Hepatocyte (in vitro differentiated cells): ENCODE data around the gene SENP1. TPM values are rescaled to one million over a fixed set of nuclear protein-coding genes. Genes with fewer than 3 reads are reported as not detected.

Source experiments
- DNase-seq: peaks from one replicate; pipeline ENCODE4 v3.0.0-alpha.2; 2016; ENCODE audit warnings: low spot score
- H2AFZ ChIP-seq: fragments of 200-600 bp; sonication (generic); 2 replicates; pipeline ENCODE4 v1.6.0; 2016; ENCODE audit warnings: antibody characterized with exemption, mild to moderate bottlenecking
- H3K27ac ChIP-seq: fragments of 200-600 bp; sonication (generic); 2 replicates; pipeline ENCODE4 v1.5.1; 2016; ENCODE audit warnings: mild to moderate bottlenecking
- H3K27me3 ChIP-seq: fragments of 200-600 bp; sonication (generic); 2 replicates; pipeline ENCODE4 v1.6.1; 2016
- H3K36me3 ChIP-seq: fragments of 200-600 bp; sonication (generic); replicated peaks from 2 replicates; pipeline ENCODE4 v1.5.1; 2016; ENCODE audit warnings: low read depth; ENCODE audit not compliant: insufficient read depth
- H3K4me1 ChIP-seq: fragments of 200-600 bp; sonication (generic); 2 replicates; pipeline ENCODE4 v1.5.1; 2016; ENCODE audit warnings: mild to moderate bottlenecking, moderate library complexity; ENCODE audit not compliant: insufficient read depth
- H3K4me2 ChIP-seq: fragments of 200-600 bp; sonication (generic); 2 replicates; pipeline ENCODE4 v1.6.0; 2016
- H3K4me3 ChIP-seq: fragments of 200-600 bp; sonication (generic); 2 replicates; pipeline ENCODE4 v1.5.1; 2016; ENCODE audit warnings: mild to moderate bottlenecking
- H3K79me2 ChIP-seq: fragments of 200-600 bp; sonication (generic); 2 replicates; pipeline ENCODE4 v1.6.0; 2017; ENCODE audit warnings: mild to moderate bottlenecking
- H3K9me2 ChIP-seq: fragments of 200-600 bp; sonication (generic); replicated peaks from 2 replicates; pipeline ENCODE4 v1.6.0; 2017; ENCODE audit warnings: mild to moderate bottlenecking; ENCODE audit not compliant: insufficient read depth
- H3K9me3 ChIP-seq: fragments of 200-600 bp; sonication (generic); 2 replicates; pipeline ENCODE4 v1.5.1; 2016; ENCODE audit warnings: low read depth, mild to moderate bottlenecking
- H4K20me1 ChIP-seq: fragments of 200-600 bp; sonication (generic); 2 replicates; pipeline ENCODE4 v1.6.0; 2016; ENCODE audit warnings: mild to moderate bottlenecking; ENCODE audit not compliant: insufficient read depth, poor library complexity, severe bottlenecking
- EZH2 ChIP-seq: fragments of 200-600 bp; sonication (generic); IDR thresholded peaks from 2 replicates; pipeline ENCODE4 v1.6.1; 2016; ENCODE audit warnings: antibody characterized with exemption, mild to moderate bottlenecking, borderline replicate concordance
- EZH2phosphoT487 ChIP-seq: fragments of 200-600 bp; sonication (generic); IDR thresholded peaks from one replicate; pipeline ENCODE4 v1.6.1; 2018; ENCODE audit warnings: antibody characterized with exemption, mild to moderate bottlenecking, low read depth, moderate library complexity; ENCODE audit not compliant: unreplicated experiment, severe bottlenecking
- WGBS: methylation state at CpG from one replicate; pipeline ENCODE4 v1.1.6; 2016; ENCODE audit warnings: low lambda C conversion rate; ENCODE audit errors: missing lambda C conversion rate; 5-methylcytosine and 5-hydroxymethylcytosine counted together
- polyA plus RNA-seq: library from polyadenylated mRNA; unstranded; fragments of >200 nt; fragmentation: Nextera tagmentation; extraction: Ambion mirVana; gene quantifications from 2 replicates; pipeline ENCODE4 v1.2.1, GENCODE V29; 2016
- total RNA-seq: library from RNA; depleted of rRNA; stranded (reverse); fragments of >200 nt; gene quantifications from 2 replicates; pipeline ENCODE4 v1.2.3, GENCODE V29; 2014
- TF ChIP-seq, protein P1 (sequence below): fragments of 200-600 bp; sonication (generic); IDR thresholded peaks from 2 replicates; pipeline ENCODE4 v1.5.1; 2016; ENCODE audit warnings: antibody characterized with exemption, mild to moderate bottlenecking; ENCODE audit not compliant: poor library complexity

Gene SENP1
- total and polyA plus RNA-seq, 2 experiments from 2014 or later = 3.9 to 16.9 TPM

DNA sequence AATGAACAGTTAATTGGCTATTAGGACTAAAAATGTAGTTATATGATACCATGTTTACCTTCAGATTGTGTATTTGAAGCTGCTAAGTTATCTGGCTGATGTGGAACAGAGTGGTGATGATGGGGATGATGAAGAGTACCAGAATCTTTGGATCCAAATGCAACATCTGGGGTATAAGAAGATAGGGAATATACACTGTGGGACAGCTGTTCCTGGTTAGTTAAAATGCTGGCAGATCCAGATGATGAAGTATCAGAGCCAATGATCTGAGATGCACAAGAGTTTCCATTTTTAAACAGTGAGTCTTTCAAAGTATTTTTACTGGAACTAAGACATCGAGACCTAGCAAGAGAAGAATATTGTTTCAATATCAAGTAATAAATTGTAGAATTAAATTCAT lies 31.6 kb downstream of the SENP1 start:
- TF ChIP-seq EZH2 = no peak
- TF ChIP-seq, protein P1, sequence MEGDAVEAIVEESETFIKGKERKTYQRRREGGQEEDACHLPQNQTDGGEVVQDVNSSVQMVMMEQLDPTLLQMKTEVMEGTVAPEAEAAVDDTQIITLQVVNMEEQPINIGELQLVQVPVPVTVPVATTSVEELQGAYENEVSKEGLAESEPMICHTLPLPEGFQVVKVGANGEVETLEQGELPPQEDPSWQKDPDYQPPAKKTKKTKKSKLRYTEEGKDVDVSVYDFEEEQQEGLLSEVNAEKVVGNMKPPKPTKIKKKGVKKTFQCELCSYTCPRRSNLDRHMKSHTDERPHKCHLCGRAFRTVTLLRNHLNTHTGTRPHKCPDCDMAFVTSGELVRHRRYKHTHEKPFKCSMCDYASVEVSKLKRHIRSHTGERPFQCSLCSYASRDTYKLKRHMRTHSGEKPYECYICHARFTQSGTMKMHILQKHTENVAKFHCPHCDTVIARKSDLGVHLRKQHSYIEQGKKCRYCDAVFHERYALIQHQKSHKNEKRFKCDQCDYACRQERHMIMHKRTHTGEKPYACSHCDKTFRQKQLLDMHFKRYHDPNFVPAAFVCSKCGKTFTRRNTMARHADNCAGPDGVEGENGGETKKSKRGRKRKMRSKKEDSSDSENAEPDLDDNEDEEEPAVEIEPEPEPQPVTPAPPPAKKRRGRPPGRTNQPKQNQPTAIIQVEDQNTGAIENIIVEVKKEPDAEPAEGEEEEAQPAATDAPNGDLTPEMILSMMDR = no peak
- no peak for TF ChIP-seq EZH2phosphoT487
- no peak for DNase-seq
- 90% methylated on average over 1 of the region's 1 CpG for WGBS
- no peaks in the 10 kb centered on the region for H3K27me3 ChIP-seq
- no peak overlapping the region for H2AFZ ChIP-seq
- no peaks in the 10 kb centered on the region for H3K9me3 ChIP-seq
- H3K4me3 ChIP-seq = no peak overlapping the region
- H3K36me3 ChIP-seq = no peaks in the 10 kb centered on the region
- H3K4me1 ChIP-seq = no peaks in the 10 kb centered on the region
- H3K79me2 ChIP-seq = no peaks in the 10 kb centered on the region
- no peak overlapping the region for H3K27ac ChIP-seq
- no peaks in the 10 kb centered on the region for H3K9me2 ChIP-seq
- H4K20me1 ChIP-seq = no peaks in the 10 kb centered on the region
- no peak overlapping the region for H3K4me2 ChIP-seq

DNA sequence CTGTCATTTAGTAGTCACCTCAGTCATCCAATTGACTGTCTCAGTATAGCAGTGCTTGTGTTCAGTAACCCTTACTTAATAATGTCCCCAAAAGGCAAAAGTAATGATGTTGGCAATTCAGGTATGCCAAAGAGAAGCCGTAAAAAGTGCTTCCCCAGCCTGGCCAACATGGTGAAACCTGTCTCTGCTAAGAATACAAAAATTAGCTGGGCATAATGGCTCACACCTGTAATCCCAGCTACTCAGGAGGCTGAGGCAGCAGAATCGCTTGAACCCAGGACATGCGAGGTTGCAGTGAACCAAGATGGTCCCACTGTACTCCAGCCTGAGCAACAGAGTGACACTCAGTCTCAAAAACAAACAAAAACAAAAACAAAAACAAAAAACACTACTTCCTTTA lies 33.6 kb downstream of the SENP1 start:
- no peaks in the 10 kb centered on the region for H3K36me3 ChIP-seq
- TF ChIP-seq EZH2phosphoT487 (no peak), EZH2 (no peak)
- TF ChIP-seq, protein P1 = no peak
- 92% methylated on average over 3 of the region's 3 CpGs for WGBS
- H3K9me3 ChIP-seq = no peaks in the 10 kb centered on the region
- no peak overlapping the region for H2AFZ ChIP-seq
- no peaks in the 10 kb centered on the region for H3K9me2 ChIP-seq
- DNase-seq = no peak
- no peak overlapping the region for H3K27ac ChIP-seq
- H3K4me2 ChIP-seq = no peak overlapping the region
- no peaks in the 10 kb centered on the region for H4K20me1 ChIP-seq
- H3K79me2 ChIP-seq = no peaks in the 10 kb centered on the region
- H3K4me1 ChIP-seq = no peaks in the 10 kb centered on the region
- H3K27me3 ChIP-seq = no peaks in the 10 kb centered on the region
- no peak overlapping the region for H3K4me3 ChIP-seq

DNA sequence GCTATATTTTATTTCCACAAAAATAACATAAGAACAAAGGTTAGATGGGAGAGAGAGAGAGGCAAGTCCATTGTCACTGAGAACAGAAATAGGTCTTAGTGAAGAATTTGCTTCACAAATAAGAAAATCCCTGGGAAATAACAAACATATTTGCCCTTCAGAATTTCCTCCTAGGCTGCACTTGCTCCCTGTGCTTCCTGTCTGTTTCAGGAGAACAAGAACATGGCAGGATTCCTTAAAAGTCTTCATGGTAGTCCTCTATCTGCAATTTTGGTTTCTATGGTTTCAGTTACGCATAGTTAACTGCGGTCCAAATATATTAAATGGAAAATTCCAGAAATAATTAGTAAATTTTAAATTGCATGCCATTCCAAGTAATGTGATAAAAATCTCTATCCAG lies 34.1 kb downstream of the SENP1 start:
- no peaks in the 10 kb centered on the region for H4K20me1 ChIP-seq
- H3K27me3 ChIP-seq = no peaks in the 10 kb centered on the region
- no peak overlapping the region for H2AFZ ChIP-seq
- WGBS = 100% methylated on average over 2 of the region's 2 CpGs
- no peak overlapping the region for H3K4me3 ChIP-seq
- H3K79me2 ChIP-seq = no peaks in the 10 kb centered on the region
- no peaks in the 10 kb centered on the region for H3K9me3 ChIP-seq
- TF ChIP-seq, protein P1 = no peak
- H3K4me1 ChIP-seq = no peaks in the 10 kb centered on the region
- DNase-seq = no peak
- no peaks in the 10 kb centered on the region for H3K9me2 ChIP-seq
- H3K4me2 ChIP-seq = no peak overlapping the region
- H3K27ac ChIP-seq = no peak overlapping the region
- H3K36me3 ChIP-seq = no peaks in the 10 kb centered on the region

DNA sequence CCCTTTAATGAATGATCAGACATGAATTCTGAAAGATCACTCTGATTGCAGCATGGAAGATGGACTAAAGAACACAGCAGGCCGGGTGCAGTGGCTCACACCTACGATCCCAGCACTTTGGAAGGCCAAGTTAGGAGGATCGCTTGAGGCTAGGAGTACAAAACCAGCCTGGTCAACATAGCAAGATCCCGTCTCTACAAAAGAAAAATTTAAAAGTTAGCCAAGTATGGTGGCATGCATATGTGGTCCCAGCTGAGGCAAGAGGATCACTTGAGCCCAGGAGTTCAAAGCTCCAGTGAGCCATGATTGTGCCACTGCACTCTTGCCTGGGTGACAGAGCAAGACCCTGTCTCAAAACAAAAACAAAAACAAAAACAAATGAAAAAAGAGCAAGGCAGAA lies 35.1 kb downstream of the SENP1 start:
- Histone ChIP-seq H3K4me2 (no peak overlapping the region), H4K20me1 (no peaks in the 10 kb centered on the region), H3K79me2 (no peaks in the 10 kb centered on the region), H3K27ac (no peak overlapping the region), H3K36me3 (no peaks in the 10 kb centered on the region), H3K4me1 (no peaks in the 10 kb centered on the region), H3K4me3 (no peak overlapping the region), H3K9me2 (no peaks in the 10 kb centered on the region), H3K9me3 (no peaks in the 10 kb centered on the region), H2AFZ (no peak overlapping the region), H3K27me3 (no peaks in the 10 kb centered on the region)
- TF ChIP-seq EZH2phosphoT487 = no peak
- WGBS = 97% methylated on average over 4 of the region's 4 CpGs
- DNase-seq = no peak
